HEK293 (cell line): ENCODE results near the gene RAI14.

Experiments
- BCL11A ChIP-seq: fragments of 450-650 bp; formaldehyde crosslinking; IDR thresholded peaks from 2 replicates; pipeline ENCODE4 v1.5.1; 2016; ENCODE audit warnings: low read depth, missing biosample characterization, missing genetic modification characterization
- GLI4 ChIP-seq: fragments of 450-650 bp; formaldehyde crosslinking; IDR thresholded peaks from 2 replicates; pipeline ENCODE4 v1.5.1; 2016; ENCODE audit warnings: missing biosample characterization, missing genetic modification characterization
- MYNN ChIP-seq: fragments of 450-650 bp; formaldehyde crosslinking; IDR thresholded peaks from 2 replicates; pipeline ENCODE4 v1.5.1; 2016; ENCODE audit warnings: missing biosample characterization, missing genetic modification characterization, borderline replicate concordance
- SALL2 ChIP-seq: fragments of 450-650 bp; formaldehyde crosslinking; IDR thresholded peaks from 2 replicates; pipeline ENCODE4 v1.5.0; 2017; ENCODE audit warnings: missing biosample characterization, mild to moderate bottlenecking, missing genetic modification characterization, borderline replicate concordance
- YY1 ChIP-seq: fragments of 450-650 bp; formaldehyde crosslinking; IDR thresholded peaks from 2 replicates; pipeline ENCODE4 v1.5.1; 2018; ENCODE audit warnings: missing biosample characterization, missing genetic modification characterization
- ZBTB49 ChIP-seq: fragments of 450-650 bp; formaldehyde crosslinking; IDR thresholded peaks from 2 replicates; pipeline ENCODE4 v1.5.1; 2016; ENCODE audit warnings: missing biosample characterization, missing genetic modification characterization, low read depth
- ZBTB7A ChIP-seq: fragments of 450-650 bp; formaldehyde crosslinking; IDR thresholded peaks from 2 replicates; pipeline ENCODE4 v1.5.1; 2016; ENCODE audit warnings: low read depth, missing biosample characterization, missing genetic modification characterization
- ZNF24 ChIP-seq: fragments of 450-650 bp; formaldehyde crosslinking; IDR thresholded peaks from 2 replicates; pipeline ENCODE4 v1.5.1; 2016; ENCODE audit warnings: missing biosample characterization, missing genetic modification characterization
- ZNF292 ChIP-seq: fragments of 450-650 bp; formaldehyde crosslinking; IDR thresholded peaks from 2 replicates; pipeline ENCODE4 v1.5.1; 2016; ENCODE audit warnings: low read depth, missing biosample characterization, missing genetic modification characterization, borderline replicate concordance
- ZNF394 ChIP-seq: fragments of 450-650 bp; formaldehyde crosslinking; IDR thresholded peaks from 2 replicates; pipeline ENCODE4 v1.5.1; 2016; ENCODE audit warnings: missing biosample characterization, missing genetic modification characterization, mild to moderate bottlenecking, moderate library complexity, borderline replicate concordance
- ZNF555 ChIP-seq: fragments of 450-650 bp; formaldehyde crosslinking; conservative IDR thresholded peaks from 2 replicates; pipeline ENCODE4 v1.5.1; 2017; ENCODE audit warnings: missing biosample characterization, mild to moderate bottlenecking, missing genetic modification characterization, inconsistent platforms
- ZSCAN5A ChIP-seq: fragments of 450-650 bp; formaldehyde crosslinking; IDR thresholded peaks from 2 replicates; pipeline ENCODE4 v1.5.1; 2016; ENCODE audit warnings: missing biosample characterization, missing genetic modification characterization
- TF ChIP-seq, protein P1 (sequence below): fragments of 450-650 bp; formaldehyde crosslinking; IDR thresholded peaks from 2 replicates; pipeline ENCODE4 v1.5.1; 2016; ENCODE audit warnings: missing biosample characterization, missing genetic modification characterization

DNA sequence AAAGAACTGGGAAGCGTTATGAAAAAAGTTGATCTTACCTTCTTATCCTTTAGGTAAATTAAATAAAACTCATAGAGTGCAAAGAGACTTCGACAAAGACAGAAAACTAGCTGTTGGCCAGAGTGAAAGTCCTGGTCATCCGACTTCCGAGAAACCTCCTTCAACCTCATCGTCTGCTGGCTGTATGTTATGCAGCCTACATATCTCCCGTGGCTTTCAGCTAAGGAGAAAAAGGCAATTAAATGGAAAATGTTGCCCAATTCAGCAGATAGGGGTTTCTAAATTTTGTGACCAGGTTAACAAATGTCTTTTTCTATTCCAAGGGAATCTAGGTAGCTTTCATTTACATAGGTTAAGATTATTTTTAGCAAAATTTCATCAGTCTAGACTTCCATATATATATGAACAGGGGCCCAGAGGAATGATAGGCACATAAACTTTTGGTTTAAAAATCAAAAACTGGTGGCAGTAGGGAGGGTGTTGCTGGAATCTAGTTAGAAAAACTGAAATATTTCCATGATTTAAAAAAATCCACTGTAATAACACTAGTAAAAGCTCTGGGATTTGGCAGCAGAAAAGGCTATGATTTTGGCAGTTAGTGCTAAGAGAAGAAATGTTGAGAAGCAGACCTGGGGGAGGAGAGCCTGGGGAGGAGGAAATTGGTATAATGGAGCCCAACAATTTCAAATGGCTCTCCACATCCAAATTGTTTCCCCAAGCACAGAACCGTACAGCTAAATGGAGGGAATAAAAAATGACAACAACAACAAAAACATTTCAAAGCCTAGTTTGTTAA lies 32.1 kb downstream of the RAI14 start:
- no peak for TF ChIP-seq ZNF555 (tag by site-specific recombination)
- TF ChIP-seq ZNF24 (tag by site-specific recombination): no peak
- TF ChIP-seq, protein P1, sequence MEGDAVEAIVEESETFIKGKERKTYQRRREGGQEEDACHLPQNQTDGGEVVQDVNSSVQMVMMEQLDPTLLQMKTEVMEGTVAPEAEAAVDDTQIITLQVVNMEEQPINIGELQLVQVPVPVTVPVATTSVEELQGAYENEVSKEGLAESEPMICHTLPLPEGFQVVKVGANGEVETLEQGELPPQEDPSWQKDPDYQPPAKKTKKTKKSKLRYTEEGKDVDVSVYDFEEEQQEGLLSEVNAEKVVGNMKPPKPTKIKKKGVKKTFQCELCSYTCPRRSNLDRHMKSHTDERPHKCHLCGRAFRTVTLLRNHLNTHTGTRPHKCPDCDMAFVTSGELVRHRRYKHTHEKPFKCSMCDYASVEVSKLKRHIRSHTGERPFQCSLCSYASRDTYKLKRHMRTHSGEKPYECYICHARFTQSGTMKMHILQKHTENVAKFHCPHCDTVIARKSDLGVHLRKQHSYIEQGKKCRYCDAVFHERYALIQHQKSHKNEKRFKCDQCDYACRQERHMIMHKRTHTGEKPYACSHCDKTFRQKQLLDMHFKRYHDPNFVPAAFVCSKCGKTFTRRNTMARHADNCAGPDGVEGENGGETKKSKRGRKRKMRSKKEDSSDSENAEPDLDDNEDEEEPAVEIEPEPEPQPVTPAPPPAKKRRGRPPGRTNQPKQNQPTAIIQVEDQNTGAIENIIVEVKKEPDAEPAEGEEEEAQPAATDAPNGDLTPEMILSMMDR: no peak
- no peak for TF ChIP-seq ZBTB7A
- TF ChIP-seq BCL11A: no peak
- no peak for TF ChIP-seq ZBTB49 (tag by site-specific recombination)
- TF ChIP-seq SALL2 (tag by site-specific recombination): no peak
- no peak for TF ChIP-seq ZSCAN5A (tag by site-specific recombination)
- TF ChIP-seq ZNF394: no peak
- TF ChIP-seq MYNN: no peak
- TF ChIP-seq GLI4 (tag by site-specific recombination): no peak
- no peak for TF ChIP-seq ZNF292 (tag by site-specific recombination)
- TF ChIP-seq YY1 (tag by site-specific recombination): no peak
